ENCODE data around the gene CST4. TPM values are rescaled to one million over a fixed set of nuclear protein-coding genes. Genes with fewer than 3 reads are reported as not detected.

The CST4 gene
- polyA plus RNA-seq, 1 of the 3 experiments (the other 2 are of a cell fraction) = not detected

GRCh38 chr20:23683807-23684206 lies 5.0 kb downstream of the CST4 start:
- H3K4me3 ChIP-seq (ENCODE audit: low read depth in 2 of 2, low read length in 1 of 2) = no peak overlapping the region
- H3K4me1 ChIP-seq (ENCODE audit: control insufficient read depth in 1 of 2, insufficient read depth in 2 of 2, low read depth in 1 of 2, low read length in 1 of 2) = no peaks in the 10 kb centered on the region
- no peak overlapping the region for H3K9ac ChIP-seq
- ChIA-PET CTCF (no interaction called here), POLR2A (no interaction called here)
- DNase-seq = no peak
- H2AFZ ChIP-seq (ENCODE audit: low read depth) = no peak overlapping the region
- H3F3A ChIP-seq (replicated peaks; ENCODE audit: insufficient read depth) = no peaks in the 10 kb centered on the region
- no peaks in the 10 kb centered on the region for H3K36me3 ChIP-seq (replicated peaks in 1 of 2; ENCODE audit: control insufficient read depth in 1 of 2, insufficient read depth in 2 of 2, low read length in 1 of 2)
- no peaks in the 10 kb centered on the region for H3K79me2 ChIP-seq (ENCODE audit: insufficient read depth)
- no peaks in the 10 kb centered on the region; the same call in 1 of the 2 replicates for H3K27me3 ChIP-seq (ENCODE audit: insufficient read depth)
- H3K27ac ChIP-seq (ENCODE audit: low read depth in 2 of 2, low read length in 1 of 2) = no peak overlapping the region
- H4K20me1 ChIP-seq (ENCODE audit: insufficient read depth) = no peaks in the 10 kb centered on the region
- no peaks in the 10 kb centered on the region for H3K9me2 ChIP-seq
- no peak overlapping the region for H3K4me2 ChIP-seq
- 4% methylated on average over 2 of the region's 2 CpGs for WGBS (ENCODE audit: low lambda C conversion rate)
- no peak for TF ChIP-seq REST (IDR thresholded peaks at IDR 0.05; ENCODE audit: low read depth, low read length)
- TF ChIP-seq MXI1 (IDR thresholded peaks at IDR 0.05; ENCODE audit: low read depth, low read length) = no peak
- TF ChIP-seq RAD21 (IDR thresholded peaks at IDR 0.05; ENCODE audit: low read length) = no peak
- no peak for TF ChIP-seq GATA2 (CRISPR knock-in tag; IDR thresholded peaks at IDR 0.05)
- TF ChIP-seq USF2 (IDR thresholded peaks at IDR 0.05; ENCODE audit: borderline replicate concordance, low read depth, low read length) = no peak
- TF ChIP-seq RXRA (IDR thresholded peaks at IDR 0.05; ENCODE audit: borderline replicate concordance, low read depth) = no peak
- no peak for TF ChIP-seq NFIC (IDR thresholded peaks at IDR 0.05; ENCODE audit: borderline replicate concordance)
- no peak for TF ChIP-seq FOSL2 (IDR thresholded peaks at IDR 0.05; ENCODE audit: borderline replicate concordance, low read depth)
- H3K9me3 ChIP-seq = no peaks in the 10 kb centered on the region

- Histone ChIP-seq H3K36me3 (replicated peaks in 1 of 2; ENCODE audit: control insufficient read depth in 1 of 2, insufficient read depth in 2 of 2, low read length in 1 of 2) (no peaks in the 10 kb centered on the region), H3K4me2 (no peak overlapping the region), H3K9ac (no peak overlapping the region), H2AFZ (ENCODE audit: low read depth) (no peak overlapping the region), H4K20me1 (ENCODE audit: insufficient read depth) (no peaks in the 10 kb centered on the region), H3F3A (replicated peaks; ENCODE audit: insufficient read depth) (no peaks in the 10 kb centered on the region), H3K9me2 (no peaks in the 10 kb centered on the region), H3K4me3 (ENCODE audit: low read depth in 2 of 2, low read length in 1 of 2) (no peak overlapping the region), H3K9me3 (no peaks in the 10 kb centered on the region), H3K4me1 (ENCODE audit: control insufficient read depth in 1 of 2, insufficient read depth in 2 of 2, low read depth in 1 of 2, low read length in 1 of 2) (no peaks in the 10 kb centered on the region), H3K27ac (ENCODE audit: low read depth in 2 of 2, low read length in 1 of 2) (no peak overlapping the region), H3K27me3 (ENCODE audit: insufficient read depth) (no peaks in the 10 kb centered on the region; the same call in 1 of the 2 replicates), H3K79me2 (ENCODE audit: insufficient read depth) (no peaks in the 10 kb centered on the region)
- CTCF ChIA-PET = no interaction called here
- DNase-seq = no peak
- POLR2A ChIA-PET = no interaction called here
- WGBS (ENCODE audit: low lambda C conversion rate) = 39% methylated on average over 2 of the region's 2 CpGs
- TF ChIP-seq ELF1 (IDR thresholded peaks at IDR 0.05) = no peak
- no peak for TF ChIP-seq NRF1 (IDR thresholded peaks at IDR 0.05; ENCODE audit: low read depth, low read length)
- TF ChIP-seq SIN3A (IDR thresholded peaks at IDR 0.05; ENCODE audit: borderline replicate concordance, low read depth, low read length) = no peak
- TF ChIP-seq EZH2phosphoT487 (IDR thresholded peaks at IDR 0.05; ENCODE audit: borderline replicate concordance, low read depth) = no peak
- TF ChIP-seq USF2 (IDR thresholded peaks at IDR 0.05; ENCODE audit: borderline replicate concordance, low read depth, low read length) = no peak
- TF ChIP-seq TEAD4 (IDR thresholded peaks at IDR 0.05; ENCODE audit: borderline replicate concordance, insufficient read depth) = no peak
- no peak for TF ChIP-seq POLR2AphosphoS5 (IDR thresholded peaks at IDR 0.05; ENCODE audit: low read depth, low read length)
- no peak for TF ChIP-seq PBX3 (IDR thresholded peaks at IDR 0.05)
- no peak for TF ChIP-seq CTCF (IDR thresholded peaks at IDR 0.05)
- no peak for TF ChIP-seq NFIC (IDR thresholded peaks at IDR 0.05; ENCODE audit: borderline replicate concordance)
- TF ChIP-seq RXRA (IDR thresholded peaks at IDR 0.05; ENCODE audit: borderline replicate concordance, low read depth) = no peak
- no peak for TF ChIP-seq CHD2 (IDR thresholded peaks at IDR 0.05; ENCODE audit: low read length, partially characterized antibody)
- TF ChIP-seq FOXM1 (IDR thresholded peaks at IDR 0.05; ENCODE audit: low read depth) = no peak
These were observed 5.6 kb downstream of the CST4 start for GRCh38 chr20:23683281-23683680.

Measured in SK-N-SH (cell line).